Measurements from ENCODE around the gene SHB. TPM values are rescaled to one million over a fixed set of nuclear protein-coding genes. Genes with fewer than 3 reads are reported as not detected.
"Not testable (repeated sequence)": the region's sequence is repeated elsewhere in the genome, so short reads cannot be mapped to it uniquely, and the experiment has no call there.

The SHB gene
- total and polyA plus RNA-seq, 11 donors: 7.8 to 31.4 (median 21.4) TPM

- H3K27me3 ChIP-seq: no peaks in the 10 kb centered on the region
- ATAC-seq (no peak), DNase-seq (peak in 2 of 5 donors; percentile 3 to 14)
- H3K9me3 ChIP-seq: no peaks in the 10 kb centered on the region
- 81 to 85% (median 82%) methylated on average over 9 of the region's 9 CpGs for WGBS, 4 donors
- no peak for TF ChIP-seq CTCF (IDR thresholded peaks at IDR 0.05)
- TF ChIP-seq POLR2A (IDR thresholded peaks at IDR 0.05): no peak
- peaks cover 0 to 4% (median 0%) of the 10 kb centered on the region in 9 donors for H3K36me3 ChIP-seq
- H3K27ac ChIP-seq: no peak overlapping the region
- peaks cover 0 to 54% (median 27%) of the 10 kb centered on the region in 12 donors for H3K4me1 ChIP-seq
- H3K4me3 ChIP-seq: no peak overlapping the region
- intact Hi-C loops (cut with DNase I): loop anchor here in 4 of 10 donors (5.0 to 10.0 kb wide), 4 partner anchors 41 to 188 kb away; no protein-coding TSS in a partner anchor
Observed at GRCh38 chr9:37966412-37967013, 102.5 kb downstream of the SHB start.

- not testable (repeated sequence) for H3K36me3 ChIP-seq, H3K27me3 ChIP-seq, H3K4me3 ChIP-seq, H3K9me3 ChIP-seq, H3K27ac ChIP-seq, ATAC-seq
- intact Hi-C loops (cut with DNase I): loop anchor here in 4 of 10 donors (5.0 to 10.0 kb wide), 4 partner anchors 41 to 189 kb away; no protein-coding TSS in a partner anchor
- DNase-seq: peak in 1 of 5 donors; percentile 3
- peaks cover 0 to 54% (median 27%) of the 10 kb centered on the region in 12 donors for H3K4me1 ChIP-seq
- 92 to 96% (median 95%) methylated on average over 7 of the region's 7 CpGs for WGBS, 4 donors
Observed at GRCh38 chr9:37965676-37966345, 103.2 kb downstream of the SHB start.

GRCh38 chr9:37965116-37965515, 103.9 kb downstream of the SHB start:
- no peaks in the 10 kb centered on the region for H3K9me3 ChIP-seq
- peak overlapping the region in 1 of 12 donors; percentile 66 for H3K27ac ChIP-seq
- H3K36me3 ChIP-seq: peaks cover 0 to 2% (median 0%) of the 10 kb centered on the region in 9 donors
- peak in 1 of 5 donors; percentile 10 for DNase-seq
- H3K4me3 ChIP-seq: no peak overlapping the region
- H3K27me3 ChIP-seq: no peaks in the 10 kb centered on the region
- WGBS, 4 donors: 89 to 100% (median 93%) methylated on average over 2 of the region's 2 CpGs
- TF ChIP-seq POLR2A (IDR thresholded peaks at IDR 0.05): no peak
- no peak for TF ChIP-seq CTCF (IDR thresholded peaks at IDR 0.05)
- peaks cover 0 to 51% (median 27%) of the 10 kb centered on the region in 12 donors for H3K4me1 ChIP-seq
- no peak for ATAC-seq
- intact Hi-C loops (cut with DNase I): loop anchor here in 4 of 10 donors (5.0 to 10.0 kb wide), 4 partner anchors 42 to 190 kb away; no protein-coding TSS in a partner anchor

- TF ChIP-seq CTCF (IDR thresholded peaks at IDR 0.05): no peak
- TF ChIP-seq POLR2A (IDR thresholded peaks at IDR 0.05): no peak
- Histone ChIP-seq H3K9me3 (no peaks in the 10 kb centered on the region), H3K4me3 (no peak overlapping the region), H3K27me3 (no peaks in the 10 kb centered on the region), H3K36me3 (peaks cover 0 to 2% (median 0%) of the 10 kb centered on the region in 9 donors), H3K27ac (peak overlapping the region in 1 of 12 donors; percentile 66), H3K4me1 (peaks cover 0 to 47% (median 26%) of the 10 kb centered on the region in 12 donors)
- ATAC-seq (no peak), DNase-seq (peak in 1 of 5 donors; percentile 42)
- WGBS, 4 donors: 94 to 95% (median 94%) methylated on average over 5 of the region's 5 CpGs
- intact Hi-C loops (cut with DNase I): loop anchor here in 4 of 10 donors (5.0 to 10.0 kb wide), 6 partner anchors 42 to 193 kb away; no protein-coding TSS in a partner anchor
Observed at GRCh38 chr9:37964740-37965081, 104.3 kb downstream of the SHB start.
